ENCODE measurements around the gene CCL27.

The CCL27 gene

GRCh38 chr9:34688329-34689115 lies 26.1 kb upstream of the CCL27 start:
- TF ChIP-seq POLR2AphosphoS5 (IDR thresholded peaks at IDR 0.05; ENCODE audit: low read depth, low read length): no peak
- no peak for TF ChIP-seq SIN3A (IDR thresholded peaks at IDR 0.05; ENCODE audit: borderline replicate concordance, insufficient read depth, low read length)
- no peak for TF ChIP-seq FOXP2 (optimal IDR thresholded peaks at IDR 0.05; ENCODE audit: borderline replicate concordance, extremely low read depth, extremely low read length, insufficient read depth)
- no peak for TF ChIP-seq TAF1 (IDR thresholded peaks at IDR 0.05; ENCODE audit: borderline replicate concordance, insufficient read depth, low read length)
- TF ChIP-seq REST (IDR thresholded peaks at IDR 0.05; ENCODE audit: insufficient read depth in 1 of 2, low read depth in 2 of 2, low read length in 2 of 2): no peak

GRCh38 chr9:34687276-34688030 lies 25.0 kb upstream of the CCL27 start:
- TF ChIP-seq TAF1 (IDR thresholded peaks at IDR 0.05; ENCODE audit: borderline replicate concordance, insufficient read depth, low read length): no peak
- no peak for TF ChIP-seq SIN3A (IDR thresholded peaks at IDR 0.05; ENCODE audit: borderline replicate concordance, insufficient read depth, low read length)
- no peak for TF ChIP-seq FOXP2 (optimal IDR thresholded peaks at IDR 0.05; ENCODE audit: borderline replicate concordance, extremely low read depth, extremely low read length, insufficient read depth)

GRCh38 chr9:34686732-34687131 lies 24.3 kb upstream of the CCL27 start:
- TF ChIP-seq POLR2AphosphoS5 (IDR thresholded peaks at IDR 0.05; ENCODE audit: low read depth, low read length) (no peak), TAF1 (IDR thresholded peaks at IDR 0.05; ENCODE audit: borderline replicate concordance, insufficient read depth, low read length) (no peak), FOXP2 (optimal IDR thresholded peaks at IDR 0.05; ENCODE audit: borderline replicate concordance, extremely low read depth, extremely low read length, insufficient read depth) (no peak), SIN3A (IDR thresholded peaks at IDR 0.05; ENCODE audit: borderline replicate concordance, insufficient read depth, low read length) (no peak), REST (IDR thresholded peaks at IDR 0.05; ENCODE audit: insufficient read depth in 1 of 2, low read depth in 2 of 2, low read length in 2 of 2) (no peak)

GRCh38 chr9:34686231-34686630 lies 23.8 kb upstream of the CCL27 start:
- TF ChIP-seq REST (IDR thresholded peaks at IDR 0.05; ENCODE audit: insufficient read depth in 1 of 2, low read depth in 2 of 2, low read length in 2 of 2) (no peak), TAF1 (IDR thresholded peaks at IDR 0.05; ENCODE audit: borderline replicate concordance, insufficient read depth, low read length) (no peak), POLR2AphosphoS5 (IDR thresholded peaks at IDR 0.05; ENCODE audit: low read depth, low read length) (no peak), SIN3A (IDR thresholded peaks at IDR 0.05; ENCODE audit: borderline replicate concordance, insufficient read depth, low read length) (no peak), FOXP2 (optimal IDR thresholded peaks at IDR 0.05; ENCODE audit: borderline replicate concordance, extremely low read depth, extremely low read length, insufficient read depth) (no peak)

GRCh38 chr9:34685591-34685990 lies 23.1 kb upstream of the CCL27 start:
- no peak for TF ChIP-seq TAF1 (IDR thresholded peaks at IDR 0.05; ENCODE audit: borderline replicate concordance, insufficient read depth, low read length)
- no peak for TF ChIP-seq FOXP2 (optimal IDR thresholded peaks at IDR 0.05; ENCODE audit: borderline replicate concordance, extremely low read depth, extremely low read length, insufficient read depth)
- TF ChIP-seq POLR2AphosphoS5 (IDR thresholded peaks at IDR 0.05; ENCODE audit: low read depth, low read length): no peak
- no peak for TF ChIP-seq SIN3A (IDR thresholded peaks at IDR 0.05; ENCODE audit: borderline replicate concordance, insufficient read depth, low read length)
- no peak for TF ChIP-seq REST (IDR thresholded peaks at IDR 0.05; ENCODE audit: insufficient read depth in 1 of 2, low read depth in 2 of 2, low read length in 2 of 2)

Data from PFSK-1 (cell line).